Measurements from ENCODE around the gene ZYG11B. TPM values are rescaled to one million over a fixed set of nuclear protein-coding genes. Genes with fewer than 3 reads are reported as not detected.

The ZYG11B gene
- total and polyA plus RNA-seq, 8 donors, result 3.5 to 56.9 (median 15.7) TPM

DNA sequence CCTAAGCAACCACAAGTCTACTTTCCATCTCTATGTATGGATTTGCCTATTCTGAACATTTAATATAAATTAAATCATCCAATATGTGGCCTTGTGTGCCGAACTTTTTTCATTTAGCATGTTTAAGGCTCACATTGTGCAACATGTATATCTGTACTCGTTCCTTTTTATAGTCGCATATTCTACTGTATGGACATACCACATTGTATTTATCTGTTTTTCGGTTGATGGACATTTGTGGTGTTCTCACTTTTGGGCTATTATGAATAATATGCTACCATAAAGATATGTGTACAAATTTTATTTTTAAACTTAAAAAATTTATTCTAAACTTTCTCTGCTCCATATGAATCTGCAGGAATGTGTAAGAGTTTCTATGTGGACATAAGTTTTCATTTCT is 129.3 kb downstream of the ZYG11B start:
- no peaks in the 10 kb centered on the region for H3K4me1 ChIP-seq

DNA sequence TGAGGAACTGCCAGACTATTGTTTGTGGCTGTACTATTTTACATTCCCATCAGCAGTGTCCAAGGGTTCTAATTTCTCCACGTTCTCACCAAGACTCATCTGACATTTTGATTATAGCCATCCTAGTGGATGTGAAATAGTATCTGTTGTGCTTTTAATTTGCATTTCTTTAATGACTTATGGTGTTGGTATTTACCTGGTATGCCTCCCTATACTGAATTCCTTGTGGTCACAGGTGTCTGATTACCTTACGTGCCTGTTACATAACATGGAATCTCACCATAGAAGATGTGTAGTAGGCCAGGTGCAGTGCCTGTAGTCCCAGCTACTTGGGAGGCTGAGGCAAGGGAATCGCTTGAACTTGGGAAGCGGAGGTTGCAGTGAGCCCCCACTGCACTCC is 129.8 kb downstream of the ZYG11B start:
- Histone ChIP-seq H3K4me3 (no peak overlapping the region), H3K9me3 (no peaks in the 10 kb centered on the region), H3K36me3 (no peaks in the 10 kb centered on the region), H3K27ac (no peak overlapping the region), H3K27me3 (peaks cover 0 to 8% (median 0%) of the 10 kb centered on the region in 3 donors), H3K4me1 (no peaks in the 10 kb centered on the region)
- TF ChIP-seq EP300 (IDR thresholded peaks at IDR 0.05) (no peak), POLR2AphosphoS5 (IDR thresholded peaks at IDR 0.05) (no peak), POLR2A (IDR thresholded peaks at IDR 0.05) (no peak)
- TF ChIP-seq, protein P1, sequence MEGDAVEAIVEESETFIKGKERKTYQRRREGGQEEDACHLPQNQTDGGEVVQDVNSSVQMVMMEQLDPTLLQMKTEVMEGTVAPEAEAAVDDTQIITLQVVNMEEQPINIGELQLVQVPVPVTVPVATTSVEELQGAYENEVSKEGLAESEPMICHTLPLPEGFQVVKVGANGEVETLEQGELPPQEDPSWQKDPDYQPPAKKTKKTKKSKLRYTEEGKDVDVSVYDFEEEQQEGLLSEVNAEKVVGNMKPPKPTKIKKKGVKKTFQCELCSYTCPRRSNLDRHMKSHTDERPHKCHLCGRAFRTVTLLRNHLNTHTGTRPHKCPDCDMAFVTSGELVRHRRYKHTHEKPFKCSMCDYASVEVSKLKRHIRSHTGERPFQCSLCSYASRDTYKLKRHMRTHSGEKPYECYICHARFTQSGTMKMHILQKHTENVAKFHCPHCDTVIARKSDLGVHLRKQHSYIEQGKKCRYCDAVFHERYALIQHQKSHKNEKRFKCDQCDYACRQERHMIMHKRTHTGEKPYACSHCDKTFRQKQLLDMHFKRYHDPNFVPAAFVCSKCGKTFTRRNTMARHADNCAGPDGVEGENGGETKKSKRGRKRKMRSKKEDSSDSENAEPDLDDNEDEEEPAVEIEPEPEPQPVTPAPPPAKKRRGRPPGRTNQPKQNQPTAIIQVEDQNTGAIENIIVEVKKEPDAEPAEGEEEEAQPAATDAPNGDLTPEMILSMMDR (IDR thresholded peaks at IDR 0.05), result no peak
- intact Hi-C loops (cut with DNase I; ENCODE audit: low total_unique reads), result no loop called here
- WGBS, 5 donors, result 89 to 91% (median 91%) methylated on average over 4 of the region's 4 CpGs
- no peak for DNase-seq

More for the DNA sequence above, 129.3 kb downstream of the ZYG11B start:
- no peak for DNase-seq
- 94 to 98% (median 96%) methylated on average over 4 of the region's 4 CpGs for WGBS, 5 donors
- Histone ChIP-seq H3K4me3 (no peak overlapping the region), H3K27ac (no peak overlapping the region), H3K36me3 (no peaks in the 10 kb centered on the region), H3K9me3 (no peaks in the 10 kb centered on the region), H3K27me3 (peaks cover 0 to 8% (median 0%) of the 10 kb centered on the region in 3 donors)
- intact Hi-C loops (cut with DNase I; ENCODE audit: low total_unique reads), result no loop called here
- no peak for TF ChIP-seq POLR2AphosphoS5 (IDR thresholded peaks at IDR 0.05)
- TF ChIP-seq, protein P1 (IDR thresholded peaks at IDR 0.05), result no peak
- TF ChIP-seq EP300 (IDR thresholded peaks at IDR 0.05), result no peak
- TF ChIP-seq POLR2A (IDR thresholded peaks at IDR 0.05), result no peak

DNA sequence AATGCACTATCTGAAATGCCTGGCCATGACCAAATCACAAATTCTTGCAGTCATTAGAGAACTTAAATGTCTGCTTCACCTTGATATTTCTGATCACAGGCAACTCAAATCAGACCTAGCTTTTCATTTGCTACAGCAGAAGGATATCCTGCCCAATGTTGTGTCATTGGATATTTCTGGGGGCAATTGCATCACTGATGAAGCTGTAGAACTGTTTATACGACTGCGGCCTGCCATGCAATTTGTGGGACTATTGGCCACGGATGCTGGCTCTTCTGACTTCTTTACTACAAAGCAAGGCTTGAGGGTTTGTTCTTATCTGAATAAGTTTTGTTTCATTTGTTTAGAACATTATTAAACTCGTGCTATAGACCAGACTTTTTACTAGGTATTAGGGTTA is 131.2 kb downstream of the ZYG11B start:
- no peaks in the 10 kb centered on the region for H3K36me3 ChIP-seq
- intact Hi-C loops (cut with DNase I; ENCODE audit: low total_unique reads), result no loop called here
- no peak for TF ChIP-seq EP300 (IDR thresholded peaks at IDR 0.05)
- no peak for TF ChIP-seq POLR2A (IDR thresholded peaks at IDR 0.05)
- TF ChIP-seq, protein P1 (IDR thresholded peaks at IDR 0.05), result no peak
- TF ChIP-seq POLR2AphosphoS5 (IDR thresholded peaks at IDR 0.05), result no peak
- H3K4me1 ChIP-seq, result no peaks in the 10 kb centered on the region
- no peak for DNase-seq
- 67 to 80% (median 79%) methylated on average over 4 of the region's 4 CpGs for WGBS, 5 donors
- H3K9me3 ChIP-seq, result no peaks in the 10 kb centered on the region
- H3K27ac ChIP-seq, result no peak overlapping the region
- H3K4me3 ChIP-seq, result no peak overlapping the region
- no peaks in the 10 kb centered on the region for H3K27me3 ChIP-seq

- no peak for DNase-seq
- WGBS, 5 donors, result 50 to 88% (median 79%) methylated on average over 2 of the region's 2 CpGs
- H3K36me3 ChIP-seq, result no peaks in the 10 kb centered on the region
- no peak overlapping the region for H3K4me3 ChIP-seq
- H3K27me3 ChIP-seq, result no peaks in the 10 kb centered on the region
- H3K27ac ChIP-seq, result no peak overlapping the region
- peaks cover 0 to 8% (median 4%) of the 10 kb centered on the region in 4 donors for H3K4me1 ChIP-seq
- TF ChIP-seq EP300 (IDR thresholded peaks at IDR 0.05) (no peak), POLR2A (IDR thresholded peaks at IDR 0.05) (no peak), POLR2AphosphoS5 (IDR thresholded peaks at IDR 0.05) (no peak)
- TF ChIP-seq, protein P1 (IDR thresholded peaks at IDR 0.05), result no peak
- no peaks in the 10 kb centered on the region for H3K9me3 ChIP-seq
- intact Hi-C loops (cut with DNase I; ENCODE audit: low total_unique reads), result no loop called here
Measured at GRCh38 chr1:52862666-52863458, 136.6 kb downstream of the ZYG11B start.
